Measurements from ENCODE around the gene CCM2L.

Gene CCM2L

DNA sequence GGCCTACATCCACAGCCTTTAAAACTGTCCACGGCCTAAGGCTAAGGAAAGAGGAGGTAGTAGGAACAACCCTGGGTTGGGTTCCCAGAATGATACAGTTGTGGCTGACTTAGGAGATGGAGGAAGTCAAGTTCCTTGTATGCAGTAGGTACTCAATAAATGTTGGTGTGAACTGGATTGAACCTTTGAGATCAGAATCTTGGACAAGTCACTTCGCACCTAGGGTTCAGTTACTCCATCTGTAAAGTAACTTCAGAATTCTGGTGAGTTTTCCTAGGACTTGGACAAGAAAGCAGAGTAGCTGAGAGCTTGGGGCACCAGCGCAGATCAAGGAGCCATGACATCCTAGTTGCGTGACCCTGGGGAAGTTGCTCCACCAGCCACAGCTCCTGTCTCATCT, 33.2 kb upstream of the CCM2L start:
- H3K27me3 ChIP-seq (ENCODE audit: control insufficient read depth, insufficient read depth, low read length): peaks cover 2% of the 10 kb centered on the region
- H3K4me1 ChIP-seq (ENCODE audit: control insufficient read depth, insufficient read depth, low read length): peaks cover 8% of the 10 kb centered on the region
- no peaks in the 10 kb centered on the region for H3K36me3 ChIP-seq (ENCODE audit: control insufficient read depth, insufficient read depth, low read length)
- H3K9me3 ChIP-seq (ENCODE audit: control insufficient read depth, insufficient read depth, low read length): no peaks in the 10 kb centered on the region
- no peak overlapping the region for H3K4me3 ChIP-seq (ENCODE audit: low read depth, low read length)
- H3K9ac ChIP-seq (ENCODE audit: low read depth, low read length): no peak overlapping the region

DNA sequence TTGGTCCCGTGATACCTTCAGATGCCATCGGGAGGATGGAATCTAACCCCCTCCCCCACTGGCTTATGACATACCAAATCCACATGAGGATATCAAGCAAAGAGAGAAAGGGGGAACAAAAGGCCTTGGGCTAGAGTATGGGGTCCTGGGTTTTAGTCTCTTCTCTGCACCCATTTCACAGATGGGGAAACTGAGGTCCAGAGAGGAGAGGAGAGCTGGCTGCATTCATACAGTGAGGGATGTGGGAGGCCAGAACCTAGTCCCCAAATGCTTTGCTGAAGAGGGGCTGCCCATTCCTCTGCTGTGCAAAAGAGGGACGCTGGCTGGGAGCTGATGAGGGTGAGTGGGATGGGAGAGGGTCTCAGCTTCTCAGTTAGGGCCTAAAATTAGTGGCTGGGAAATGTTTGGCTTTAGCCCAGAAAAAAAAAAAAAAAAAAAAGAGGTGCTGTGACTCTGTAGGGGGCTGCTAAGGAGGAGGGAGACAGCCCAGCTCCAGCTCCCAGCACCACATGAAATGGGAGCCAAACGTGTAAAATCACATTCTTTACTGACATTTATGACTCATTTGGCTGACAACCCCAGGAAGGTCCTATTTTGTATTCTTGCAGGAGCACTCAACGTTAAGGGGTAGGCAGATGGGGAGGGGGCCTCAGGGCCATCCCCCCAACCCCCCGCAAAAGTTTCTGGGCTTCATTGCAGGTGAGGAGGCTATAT, 30.4 kb upstream of the CCM2L start:
- no peaks in the 10 kb centered on the region for H3K36me3 ChIP-seq (ENCODE audit: control insufficient read depth, insufficient read depth, low read length)
- no peaks in the 10 kb centered on the region for H3K4me1 ChIP-seq (ENCODE audit: control insufficient read depth, insufficient read depth, low read length)
- no peak overlapping the region for H3K4me3 ChIP-seq (ENCODE audit: low read depth, low read length)
- H3K9ac ChIP-seq (ENCODE audit: low read depth, low read length): no peak overlapping the region
- H3K27me3 ChIP-seq (ENCODE audit: control insufficient read depth, insufficient read depth, low read length): no peaks in the 10 kb centered on the region
- H3K9me3 ChIP-seq (ENCODE audit: control insufficient read depth, insufficient read depth, low read length): no peaks in the 10 kb centered on the region

DNA sequence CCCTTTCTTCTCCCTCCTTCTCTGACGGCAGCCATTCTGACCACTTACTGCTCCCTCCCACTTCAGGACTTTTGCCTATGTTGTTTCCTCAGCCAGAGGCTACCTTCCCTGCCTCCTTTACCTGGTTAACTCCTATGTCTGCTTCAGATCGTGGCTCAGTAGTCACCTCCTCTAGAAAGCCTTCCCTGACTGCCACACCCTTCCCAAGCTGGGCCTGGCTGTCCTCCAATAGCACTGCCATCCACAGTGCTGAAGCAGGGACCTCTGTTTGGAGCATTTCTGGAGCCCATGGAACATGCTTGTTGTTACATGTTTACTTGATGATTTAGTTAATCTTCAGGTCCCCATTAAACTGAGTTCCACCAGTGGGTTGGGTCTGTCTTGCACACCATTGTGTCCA, 28.5 kb upstream of the CCM2L start:
- Histone ChIP-seq H3K4me1 (ENCODE audit: control insufficient read depth, insufficient read depth, low read length) (no peaks in the 10 kb centered on the region), H3K9ac (ENCODE audit: low read depth, low read length) (no peak overlapping the region), H3K9me3 (ENCODE audit: control insufficient read depth, insufficient read depth, low read length) (no peaks in the 10 kb centered on the region), H3K27me3 (ENCODE audit: control insufficient read depth, insufficient read depth, low read length) (no peaks in the 10 kb centered on the region), H3K36me3 (ENCODE audit: control insufficient read depth, insufficient read depth, low read length) (no peaks in the 10 kb centered on the region), H3K4me3 (ENCODE audit: low read depth, low read length) (no peak overlapping the region)

DNA sequence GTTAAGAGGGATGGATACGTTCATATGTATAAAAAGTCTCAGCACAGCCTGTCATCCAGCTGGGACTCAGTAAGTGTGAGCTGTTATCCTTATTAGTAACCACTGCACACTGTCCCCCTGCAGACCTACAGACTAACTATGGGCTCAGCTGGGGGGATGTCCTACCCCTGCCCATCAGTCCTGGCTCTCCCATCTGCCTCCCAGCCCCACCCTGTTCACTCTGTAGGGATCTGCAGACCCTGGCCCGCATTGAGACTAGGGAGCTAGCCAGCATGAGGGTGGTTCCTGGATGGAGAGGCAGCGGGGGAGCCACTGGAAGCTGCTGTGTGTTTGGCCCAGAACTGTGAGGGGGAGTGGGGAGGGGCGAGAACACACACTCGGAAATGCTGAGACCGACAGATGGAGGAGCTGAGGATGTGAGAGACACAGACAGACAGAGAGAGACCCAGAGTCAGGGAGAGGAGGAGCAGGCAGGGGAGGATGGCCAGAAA, 25.2 kb upstream of the CCM2L start:
- no peaks in the 10 kb centered on the region for H3K4me1 ChIP-seq (ENCODE audit: control insufficient read depth, insufficient read depth, low read length)
- no peak overlapping the region for H3K4me3 ChIP-seq (ENCODE audit: low read depth, low read length)
- H3K9me3 ChIP-seq (ENCODE audit: control insufficient read depth, insufficient read depth, low read length): no peaks in the 10 kb centered on the region
- no peak overlapping the region for H3K9ac ChIP-seq (ENCODE audit: low read depth, low read length)
- H3K36me3 ChIP-seq (ENCODE audit: control insufficient read depth, insufficient read depth, low read length): no peaks in the 10 kb centered on the region
- no peaks in the 10 kb centered on the region for H3K27me3 ChIP-seq (ENCODE audit: control insufficient read depth, insufficient read depth, low read length)

DNA sequence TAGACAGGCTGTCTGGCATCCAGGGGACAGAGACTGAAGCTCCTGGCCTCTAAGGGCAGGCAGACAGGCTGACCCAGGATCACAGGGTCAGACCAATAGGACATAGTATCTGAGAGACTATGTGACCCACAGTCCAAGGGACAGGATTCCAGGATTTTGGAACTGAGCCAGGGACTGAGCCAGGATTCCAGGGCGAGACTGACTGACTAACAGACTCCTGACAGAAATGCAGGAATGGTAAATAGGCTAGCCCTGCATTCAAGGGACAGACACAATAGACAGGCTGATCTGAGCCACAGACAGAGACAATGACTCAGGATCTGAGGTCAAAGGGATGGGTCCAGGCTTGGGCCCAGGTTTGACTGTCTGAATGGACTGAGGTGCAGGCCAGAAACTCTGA, 22.5 kb upstream of the CCM2L start:
- Histone ChIP-seq H3K36me3 (ENCODE audit: control insufficient read depth, insufficient read depth, low read length) (no peaks in the 10 kb centered on the region), H3K4me1 (ENCODE audit: control insufficient read depth, insufficient read depth, low read length) (no peaks in the 10 kb centered on the region), H3K9ac (ENCODE audit: low read depth, low read length) (no peak overlapping the region), H3K9me3 (ENCODE audit: control insufficient read depth, insufficient read depth, low read length) (no peaks in the 10 kb centered on the region), H3K4me3 (ENCODE audit: low read depth, low read length) (no peak overlapping the region), H3K27me3 (ENCODE audit: control insufficient read depth, insufficient read depth, low read length) (peaks cover 6% of the 10 kb centered on the region)

DNA sequence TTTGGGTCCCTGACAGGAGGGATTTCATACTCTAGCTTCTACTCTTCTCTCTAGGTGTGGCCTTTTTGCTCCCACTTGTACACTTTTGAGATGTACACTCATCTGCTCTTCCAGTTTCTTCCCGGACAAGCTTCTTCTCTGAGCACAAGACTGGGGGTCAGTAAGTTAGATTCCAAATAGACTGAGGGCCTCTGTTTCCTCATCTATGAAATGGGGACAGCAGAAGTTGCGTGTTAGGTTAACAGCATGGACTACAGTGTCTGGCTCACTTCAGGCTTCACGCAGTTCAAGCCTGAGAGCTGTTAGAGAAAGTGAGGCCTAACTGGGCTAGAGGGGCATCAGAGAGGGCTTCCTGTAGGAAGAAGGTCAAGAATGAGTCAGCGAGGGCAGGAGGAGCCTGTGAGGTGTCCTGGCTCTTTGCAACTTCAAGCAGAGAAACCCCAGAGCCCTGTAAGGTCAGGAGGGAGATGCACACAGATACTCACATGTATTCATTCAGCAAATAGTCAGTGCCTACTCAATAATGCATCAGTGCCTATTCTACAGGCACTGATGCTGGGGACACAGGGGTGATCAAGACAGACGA, 21.7 kb upstream of the CCM2L start:
- Histone ChIP-seq H3K9ac (ENCODE audit: low read depth, low read length) (no peak overlapping the region), H3K9me3 (ENCODE audit: control insufficient read depth, insufficient read depth, low read length) (no peaks in the 10 kb centered on the region), H3K4me1 (ENCODE audit: control insufficient read depth, insufficient read depth, low read length) (no peaks in the 10 kb centered on the region), H3K4me3 (ENCODE audit: low read depth, low read length) (no peak overlapping the region), H3K27me3 (ENCODE audit: control insufficient read depth, insufficient read depth, low read length) (peaks cover 14% of the 10 kb centered on the region), H3K36me3 (ENCODE audit: control insufficient read depth, insufficient read depth, low read length) (no peaks in the 10 kb centered on the region)

DNA sequence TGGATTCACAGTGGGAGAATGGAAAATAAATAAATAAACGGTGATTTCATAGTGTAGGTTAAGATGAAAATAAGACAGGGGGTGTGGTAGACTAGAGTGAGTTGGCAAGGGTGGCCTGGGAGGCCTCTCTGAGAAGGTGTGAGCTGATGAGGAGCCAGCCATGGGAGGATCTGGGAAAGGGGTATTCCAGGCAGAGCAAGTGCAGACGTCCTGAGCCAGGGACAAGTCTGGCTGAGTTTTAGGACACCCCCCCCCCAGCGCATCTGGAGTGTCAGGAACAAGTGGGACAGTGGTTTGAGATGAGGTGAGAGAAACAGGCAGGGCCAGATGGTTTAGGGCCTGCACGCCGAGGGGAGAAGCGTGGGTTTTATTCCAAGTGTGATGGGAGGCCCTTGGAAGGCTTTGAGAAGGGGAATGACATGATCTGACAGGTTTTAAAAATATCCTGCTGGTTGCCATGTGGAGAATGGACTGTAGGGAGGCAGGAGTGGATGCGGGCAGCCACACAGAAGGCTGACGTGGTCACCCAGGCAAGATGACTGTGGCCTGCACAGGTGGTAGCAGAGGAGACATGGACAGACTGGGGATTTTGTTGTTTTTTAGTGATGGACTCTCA, 21.1 kb upstream of the CCM2L start:
- peaks cover 20% of the 10 kb centered on the region for H3K27me3 ChIP-seq (ENCODE audit: control insufficient read depth, insufficient read depth, low read length)
- no peak overlapping the region for H3K4me3 ChIP-seq (ENCODE audit: low read depth, low read length)
- H3K4me1 ChIP-seq (ENCODE audit: control insufficient read depth, insufficient read depth, low read length): no peaks in the 10 kb centered on the region
- no peak overlapping the region for H3K9ac ChIP-seq (ENCODE audit: low read depth, low read length)
- no peaks in the 10 kb centered on the region for H3K9me3 ChIP-seq (ENCODE audit: control insufficient read depth, insufficient read depth, low read length)
- no peaks in the 10 kb centered on the region for H3K36me3 ChIP-seq (ENCODE audit: control insufficient read depth, insufficient read depth, low read length)

DNA sequence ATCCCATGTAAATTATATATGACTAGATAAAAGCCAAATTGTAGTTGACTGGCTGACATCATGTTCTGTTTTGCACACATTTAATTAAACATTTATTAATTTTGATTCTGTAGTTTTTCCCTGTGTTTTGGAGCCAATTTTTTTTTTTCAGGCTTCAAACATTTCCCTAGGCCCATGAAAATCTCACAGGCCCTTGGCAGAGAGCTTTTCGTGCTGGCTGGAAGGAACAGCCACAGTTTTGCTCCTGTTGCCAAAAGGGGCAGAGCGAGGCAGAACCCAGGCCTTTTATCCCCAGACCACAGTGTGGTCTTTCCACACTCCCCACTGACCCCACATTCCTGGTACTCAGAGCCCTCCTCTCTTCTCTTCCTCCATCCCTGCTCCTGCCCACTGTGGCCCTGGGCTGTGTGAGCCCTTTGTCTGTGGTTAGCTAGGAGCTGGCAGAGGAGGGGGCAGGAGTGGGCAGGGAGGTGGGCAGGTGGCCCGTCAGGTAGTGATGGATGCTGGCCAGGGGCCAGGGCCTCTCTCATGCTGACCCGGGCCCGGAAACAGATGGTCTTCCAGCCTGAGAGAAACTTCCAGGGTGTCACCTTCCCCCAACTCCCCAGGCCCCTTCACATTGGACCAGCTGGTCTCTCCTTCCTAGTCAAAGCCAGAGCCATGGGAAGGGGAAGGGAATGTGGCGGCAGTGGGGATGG, 19.4 kb upstream of the CCM2L start:
- H3K36me3 ChIP-seq (ENCODE audit: control insufficient read depth, insufficient read depth, low read length): no peaks in the 10 kb centered on the region
- H3K9ac ChIP-seq (ENCODE audit: low read depth, low read length): no peak overlapping the region
- H3K27me3 ChIP-seq (ENCODE audit: control insufficient read depth, insufficient read depth, low read length): peaks cover 33% of the 10 kb centered on the region
- H3K4me1 ChIP-seq (ENCODE audit: control insufficient read depth, insufficient read depth, low read length): peaks cover 4% of the 10 kb centered on the region
- no peaks in the 10 kb centered on the region for H3K9me3 ChIP-seq (ENCODE audit: control insufficient read depth, insufficient read depth, low read length)
- H3K4me3 ChIP-seq (ENCODE audit: low read depth, low read length): no peak overlapping the region

DNA sequence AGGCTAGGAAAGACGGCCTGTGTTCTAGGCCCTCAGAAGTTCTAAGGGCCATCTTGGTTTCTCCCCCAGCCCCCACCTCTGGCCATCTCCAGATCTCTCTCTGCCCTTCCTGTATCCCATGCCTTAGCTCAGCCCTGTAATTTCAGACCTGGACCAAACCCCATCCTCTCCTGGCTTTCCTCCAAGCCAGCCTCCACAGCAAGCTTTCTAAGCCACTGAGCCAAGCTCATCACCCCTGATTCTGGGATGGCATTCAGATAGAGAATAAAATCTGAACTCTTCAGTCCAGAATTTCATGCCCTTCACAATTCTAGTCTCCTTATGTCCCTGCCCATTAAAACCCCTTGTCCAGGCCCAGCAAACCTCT, 18.9 kb upstream of the CCM2L start:
- no peaks in the 10 kb centered on the region for H3K9me3 ChIP-seq (ENCODE audit: control insufficient read depth, insufficient read depth, low read length)
- peaks cover 36% of the 10 kb centered on the region for H3K27me3 ChIP-seq (ENCODE audit: control insufficient read depth, insufficient read depth, low read length)
- peaks cover 4% of the 10 kb centered on the region for H3K4me1 ChIP-seq (ENCODE audit: control insufficient read depth, insufficient read depth, low read length)
- H3K36me3 ChIP-seq (ENCODE audit: control insufficient read depth, insufficient read depth, low read length): no peaks in the 10 kb centered on the region
- H3K9ac ChIP-seq (ENCODE audit: low read depth, low read length): no peak overlapping the region
- no peak overlapping the region for H3K4me3 ChIP-seq (ENCODE audit: low read depth, low read length)

DNA sequence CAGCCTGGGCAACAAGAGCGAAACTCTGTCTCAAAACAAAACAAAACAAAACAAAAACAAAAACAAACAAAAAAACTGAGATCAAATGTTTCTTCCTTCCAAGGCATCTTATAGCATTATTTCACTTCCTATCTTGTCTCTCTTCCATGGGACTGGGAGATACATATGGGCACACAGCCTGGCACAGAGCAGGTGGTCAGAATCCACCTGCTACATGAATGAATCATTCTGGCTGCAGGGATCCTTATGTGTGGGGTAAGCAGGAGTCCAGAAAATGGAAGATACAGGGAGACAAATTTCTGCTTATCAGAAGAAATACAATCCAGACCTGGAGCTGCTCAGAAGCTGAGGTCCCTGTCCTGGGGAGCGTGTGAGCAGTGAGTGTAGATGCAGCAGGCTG, 18.2 kb upstream of the CCM2L start:
- Histone ChIP-seq H3K27me3 (ENCODE audit: control insufficient read depth, insufficient read depth, low read length) (peaks cover 36% of the 10 kb centered on the region), H3K9me3 (ENCODE audit: control insufficient read depth, insufficient read depth, low read length) (no peaks in the 10 kb centered on the region), H3K36me3 (ENCODE audit: control insufficient read depth, insufficient read depth, low read length) (peaks cover 2% of the 10 kb centered on the region), H3K4me3 (ENCODE audit: low read depth, low read length) (no peak overlapping the region), H3K9ac (ENCODE audit: low read depth, low read length) (no peak overlapping the region), H3K4me1 (ENCODE audit: control insufficient read depth, insufficient read depth, low read length) (peaks cover 4% of the 10 kb centered on the region)

DNA sequence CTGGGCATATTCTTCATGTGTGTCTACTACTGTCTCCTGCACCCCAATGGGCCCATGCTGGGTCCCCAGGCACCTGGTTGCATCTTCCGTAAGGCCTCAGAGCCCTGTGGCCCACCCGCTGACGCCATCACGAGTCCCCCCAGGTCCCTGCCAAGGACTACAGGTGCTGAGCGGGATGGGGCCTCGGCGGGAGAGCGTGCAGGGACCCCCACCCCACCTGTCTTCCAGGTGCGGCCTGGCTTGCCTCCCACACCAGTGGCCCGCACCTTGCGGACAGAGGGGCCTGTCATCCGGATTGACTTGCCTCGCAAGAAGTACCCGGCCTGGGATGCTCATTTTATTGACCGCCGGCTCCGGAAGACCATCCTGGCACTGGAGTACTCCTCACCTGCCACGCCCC, 13.2 kb upstream of the CCM2L start:
- no peaks in the 10 kb centered on the region for H3K9me3 ChIP-seq (ENCODE audit: control insufficient read depth, insufficient read depth, low read length)
- peaks cover 36% of the 10 kb centered on the region for H3K27me3 ChIP-seq (ENCODE audit: control insufficient read depth, insufficient read depth, low read length)
- peaks cover 2% of the 10 kb centered on the region for H3K36me3 ChIP-seq (ENCODE audit: control insufficient read depth, insufficient read depth, low read length)
- no peak overlapping the region for H3K4me3 ChIP-seq (ENCODE audit: low read depth, low read length)
- no peak overlapping the region for H3K9ac ChIP-seq (ENCODE audit: low read depth, low read length)
- H3K4me1 ChIP-seq (ENCODE audit: control insufficient read depth, insufficient read depth, low read length): peaks cover 4% of the 10 kb centered on the region
